Neural cell (in vitro differentiated cells): ENCODE data around the gene FLT1.

ENCODE experiments used
- CTCF ChIP-seq: fragments of 450-650 bp; IDR thresholded peaks from 2 replicates; pipeline ENCODE4 v1.5.1; 2014; ENCODE audit warnings: antibody characterized with exemption, mild to moderate bottlenecking, moderate library complexity; ENCODE audit not compliant: poor library complexity, severe bottlenecking
- EZH2 ChIP-seq: fragments of 200-600, 300-800 bp; shearing (Covaris generic), sonication (generic); IDR thresholded peaks from 2 replicates; pipeline ENCODE4 v1.6.1; 2014; ENCODE audit warnings: antibody characterized with exemption, low read length, borderline replicate concordance, mild to moderate bottlenecking; ENCODE audit not compliant: insufficient read depth, poor library complexity, severe bottlenecking
- POLR2AphosphoS5 ChIP-seq: IDR thresholded peaks from 2 replicates; pipeline ENCODE4 v1.6.1; 2012
- SMC3 ChIP-seq: fragments of 450-650 bp; conservative IDR thresholded peaks from 2 replicates; pipeline ENCODE4 v1.6.1; 2014; ENCODE audit warnings: antibody characterized with exemption, mild to moderate bottlenecking, moderate library complexity; ENCODE audit not compliant: poor library complexity
- TAF1 ChIP-seq: IDR thresholded peaks from 2 replicates; pipeline ENCODE4 v1.6.1; 2012; ENCODE audit warnings: low read depth

- TF ChIP-seq CTCF, result no peak
- TF ChIP-seq TAF1, result no peak
- no peak for TF ChIP-seq SMC3
- no peak for TF ChIP-seq EZH2
- no peak for TF ChIP-seq POLR2AphosphoS5
Observed at GRCh38 chr13:28413999-28414398, 80.9 kb downstream of the FLT1 start.
